ENCODE measurements around the gene ARAP1.
A peak's percentile ranks its signal among the peaks of the same experiment; 100 is the strongest.

The ARAP1 gene

GRCh38 chr11:72680624-72681158, 71.5 kb downstream of the ARAP1 start:
- Histone ChIP-seq H3K4me3 (ENCODE audit: low read depth, low read length) (no peak overlapping the region), H3K27ac (no peak overlapping the region; the same call in 1 of the 2 replicates), H3K9me3 (ENCODE audit: severe bottlenecking) (no peaks in the 10 kb centered on the region), H3K27me3 (ENCODE audit: insufficient read depth, low read depth, severe bottlenecking) (no peaks in the 10 kb centered on the region), H3K36me3 (peaks cover 11% of the 10 kb centered on the region)
- TF ChIP-seq, protein P1, sequence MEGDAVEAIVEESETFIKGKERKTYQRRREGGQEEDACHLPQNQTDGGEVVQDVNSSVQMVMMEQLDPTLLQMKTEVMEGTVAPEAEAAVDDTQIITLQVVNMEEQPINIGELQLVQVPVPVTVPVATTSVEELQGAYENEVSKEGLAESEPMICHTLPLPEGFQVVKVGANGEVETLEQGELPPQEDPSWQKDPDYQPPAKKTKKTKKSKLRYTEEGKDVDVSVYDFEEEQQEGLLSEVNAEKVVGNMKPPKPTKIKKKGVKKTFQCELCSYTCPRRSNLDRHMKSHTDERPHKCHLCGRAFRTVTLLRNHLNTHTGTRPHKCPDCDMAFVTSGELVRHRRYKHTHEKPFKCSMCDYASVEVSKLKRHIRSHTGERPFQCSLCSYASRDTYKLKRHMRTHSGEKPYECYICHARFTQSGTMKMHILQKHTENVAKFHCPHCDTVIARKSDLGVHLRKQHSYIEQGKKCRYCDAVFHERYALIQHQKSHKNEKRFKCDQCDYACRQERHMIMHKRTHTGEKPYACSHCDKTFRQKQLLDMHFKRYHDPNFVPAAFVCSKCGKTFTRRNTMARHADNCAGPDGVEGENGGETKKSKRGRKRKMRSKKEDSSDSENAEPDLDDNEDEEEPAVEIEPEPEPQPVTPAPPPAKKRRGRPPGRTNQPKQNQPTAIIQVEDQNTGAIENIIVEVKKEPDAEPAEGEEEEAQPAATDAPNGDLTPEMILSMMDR (IDR thresholded peaks at IDR 0.05; ENCODE audit: low read depth, low read length), result no peak
- DNase-seq, result no peak

- TF ChIP-seq, protein P1 (IDR thresholded peaks at IDR 0.05; ENCODE audit: low read depth, low read length), result no peak
Measured at GRCh38 chr11:72679869-72680268, 72.3 kb downstream of the ARAP1 start.

DNA sequence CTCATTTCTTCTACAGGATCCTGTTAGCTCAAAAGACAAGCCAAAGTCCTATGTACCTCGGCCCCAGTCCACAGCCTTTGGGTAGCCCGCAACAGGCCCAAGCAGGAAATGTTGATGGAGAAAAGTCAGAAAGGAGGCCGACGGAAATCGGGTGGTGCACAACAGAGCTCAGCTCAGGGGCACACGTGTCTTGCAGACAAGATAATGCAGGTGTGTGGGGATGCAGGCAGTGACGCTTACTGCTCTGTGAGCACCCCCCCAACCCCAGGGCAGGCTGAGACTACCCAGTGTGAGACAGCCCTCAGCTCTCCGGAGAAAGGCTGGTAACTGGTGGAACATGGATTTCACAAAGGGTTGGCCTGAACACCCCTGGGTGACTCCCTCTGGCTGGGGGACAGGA, 73.7 kb downstream of the ARAP1 start:
- Histone ChIP-seq H3K36me3 (no peaks in the 10 kb centered on the region), H3K4me3 (ENCODE audit: low read depth, low read length) (no peak overlapping the region), H3K27me3 (ENCODE audit: insufficient read depth, low read depth, severe bottlenecking) (no peaks in the 10 kb centered on the region), H3K27ac (no peak overlapping the region), H3K9me3 (ENCODE audit: severe bottlenecking) (no peaks in the 10 kb centered on the region)
- TF ChIP-seq, protein P1 (IDR thresholded peaks at IDR 0.05; ENCODE audit: low read depth, low read length), result no peak
- DNase-seq, result no peak

More at GRCh38 chr11:72679869-72680268, 72.3 kb downstream of the ARAP1 start:
- Histone ChIP-seq H3K27me3 (ENCODE audit: insufficient read depth, low read depth, severe bottlenecking) (no peaks in the 10 kb centered on the region), H3K9me3 (ENCODE audit: severe bottlenecking) (no peaks in the 10 kb centered on the region), H3K27ac (peak overlapping the region; percentile 32), H3K4me3 (ENCODE audit: low read depth, low read length) (no peak overlapping the region), H3K36me3 (peaks cover 3% of the 10 kb centered on the region; the same call in 1 of the 2 replicates)
- DNase-seq, result no peak

DNA sequence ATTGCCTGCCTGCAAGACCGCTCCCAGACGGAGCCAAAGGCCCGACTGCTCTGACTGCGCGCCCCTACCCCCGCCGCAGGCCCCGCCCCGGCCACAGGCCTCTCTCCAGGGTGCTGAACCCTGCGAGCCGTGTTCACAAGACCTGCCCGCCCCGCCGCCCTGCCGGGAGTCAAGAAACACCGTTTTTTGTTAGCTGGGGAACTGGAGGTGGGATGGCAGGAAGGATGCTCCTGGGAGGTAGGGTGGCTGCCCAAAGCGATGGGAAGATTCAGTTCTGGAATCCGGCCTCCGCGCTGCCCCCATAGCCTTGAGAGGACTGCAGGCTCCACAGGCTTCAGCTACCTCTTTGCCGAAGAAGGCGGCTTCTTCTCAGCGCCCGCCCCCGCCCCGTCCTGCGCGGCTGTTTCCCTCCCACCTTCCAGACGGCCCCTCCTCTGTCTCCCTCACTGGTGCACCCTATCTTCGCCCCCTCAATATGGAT, 75.3 kb downstream of the ARAP1 start:
- Histone ChIP-seq H3K9me3 (ENCODE audit: severe bottlenecking) (no peaks in the 10 kb centered on the region), H3K4me3 (ENCODE audit: low read depth, low read length) (no peak overlapping the region), H3K27ac (no peak overlapping the region), H3K27me3 (ENCODE audit: insufficient read depth, low read depth, severe bottlenecking) (no peaks in the 10 kb centered on the region), H3K36me3 (no peaks in the 10 kb centered on the region)
- no peak for DNase-seq
- TF ChIP-seq, protein P1 (IDR thresholded peaks at IDR 0.05; ENCODE audit: low read depth, low read length), result no peak

- H3K4me3 ChIP-seq (ENCODE audit: low read depth, low read length), result no peak overlapping the region
Measured at GRCh38 chr11:72675221-72675620, 77.0 kb downstream of the ARAP1 start.

More at GRCh38 chr11:72675221-72675620, 77.0 kb downstream of the ARAP1 start:
- H3K36me3 ChIP-seq, result no peaks in the 10 kb centered on the region
- H3K27me3 ChIP-seq (ENCODE audit: insufficient read depth, low read depth, severe bottlenecking), result no peaks in the 10 kb centered on the region
- DNase-seq, result no peak
- H3K27ac ChIP-seq, result peak overlapping the region; percentile 49; the same call in 1 of the 2 replicates
- TF ChIP-seq, protein P1 (IDR thresholded peaks at IDR 0.05; ENCODE audit: low read depth, low read length), result no peak
- no peaks in the 10 kb centered on the region for H3K9me3 ChIP-seq (ENCODE audit: severe bottlenecking)

Measured in WERI-Rb-1 (cell line).